LNCaP clone FGC (cell line): ENCODE results near the gene OXSR1.

Source experiments
- DNase-seq: peaks from one replicate; pipeline ENCODE4 v3.0.0-alpha.2; 2011; ENCODE audit warnings: low read depth
- H3K4me3 ChIP-seq: 2 replicates; pipeline ENCODE4 v1.5.1; 2011; ENCODE audit warnings: mild to moderate bottlenecking, low read depth, low read length, control low read depth
- TF ChIP-seq, protein P1 (sequence below): IDR thresholded peaks from 2 replicates; pipeline ENCODE4 v1.5.1; 2012; ENCODE audit warnings: mild to moderate bottlenecking; ENCODE audit not compliant: control insufficient read depth, insufficient read depth; ENCODE audit errors: extremely low read depth

The OXSR1 gene

DNA sequence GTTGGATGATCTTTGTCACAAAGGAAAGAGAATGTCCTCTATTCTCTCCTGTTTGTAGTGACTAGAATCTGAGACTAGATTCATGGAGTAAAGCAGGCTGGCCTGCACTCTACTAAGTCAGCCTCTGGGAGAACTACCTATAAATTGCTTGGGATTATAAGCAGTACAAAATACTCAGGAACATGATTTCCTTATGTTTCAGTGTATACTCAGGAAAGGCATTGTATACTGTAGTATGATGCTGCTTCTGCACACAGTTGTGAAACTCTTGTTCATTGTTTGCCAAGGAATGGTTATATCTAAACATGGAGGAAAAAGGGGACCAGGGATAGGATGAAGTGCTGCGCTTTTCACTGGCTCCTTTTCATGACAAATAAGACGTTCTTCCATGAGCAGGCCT is 49.2 kb downstream of the OXSR1 start:
- TF ChIP-seq, protein P1, sequence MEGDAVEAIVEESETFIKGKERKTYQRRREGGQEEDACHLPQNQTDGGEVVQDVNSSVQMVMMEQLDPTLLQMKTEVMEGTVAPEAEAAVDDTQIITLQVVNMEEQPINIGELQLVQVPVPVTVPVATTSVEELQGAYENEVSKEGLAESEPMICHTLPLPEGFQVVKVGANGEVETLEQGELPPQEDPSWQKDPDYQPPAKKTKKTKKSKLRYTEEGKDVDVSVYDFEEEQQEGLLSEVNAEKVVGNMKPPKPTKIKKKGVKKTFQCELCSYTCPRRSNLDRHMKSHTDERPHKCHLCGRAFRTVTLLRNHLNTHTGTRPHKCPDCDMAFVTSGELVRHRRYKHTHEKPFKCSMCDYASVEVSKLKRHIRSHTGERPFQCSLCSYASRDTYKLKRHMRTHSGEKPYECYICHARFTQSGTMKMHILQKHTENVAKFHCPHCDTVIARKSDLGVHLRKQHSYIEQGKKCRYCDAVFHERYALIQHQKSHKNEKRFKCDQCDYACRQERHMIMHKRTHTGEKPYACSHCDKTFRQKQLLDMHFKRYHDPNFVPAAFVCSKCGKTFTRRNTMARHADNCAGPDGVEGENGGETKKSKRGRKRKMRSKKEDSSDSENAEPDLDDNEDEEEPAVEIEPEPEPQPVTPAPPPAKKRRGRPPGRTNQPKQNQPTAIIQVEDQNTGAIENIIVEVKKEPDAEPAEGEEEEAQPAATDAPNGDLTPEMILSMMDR, result no peak
- no peak for DNase-seq
- no peak overlapping the region for H3K4me3 ChIP-seq

DNA sequence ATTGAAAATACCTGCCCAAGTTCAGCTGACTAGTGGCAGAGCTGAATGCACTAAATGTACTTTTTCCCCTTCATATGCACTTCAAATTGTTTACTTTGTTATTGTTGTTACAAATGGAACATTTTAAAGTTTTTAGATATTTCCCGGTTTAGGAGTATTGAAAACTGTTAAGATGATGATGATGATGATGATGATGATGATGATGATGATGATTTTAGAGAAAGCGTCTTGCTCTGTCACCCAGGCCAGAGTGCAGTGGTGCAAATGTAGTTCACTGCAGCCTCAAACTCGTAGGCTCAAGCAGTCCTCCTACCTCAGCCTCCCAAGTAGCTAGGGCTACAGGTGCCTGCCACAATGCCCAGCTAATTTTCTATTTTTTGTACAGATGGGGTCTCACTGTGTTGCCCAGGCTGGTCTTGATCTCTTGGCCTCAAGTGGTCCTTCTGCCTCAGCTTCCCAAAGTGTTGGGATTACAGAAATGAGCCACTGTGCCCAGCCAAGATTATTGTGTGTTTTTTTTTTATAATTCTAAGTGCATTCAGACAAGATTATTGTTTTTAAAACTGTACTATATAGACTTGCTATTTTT is 54.4 kb downstream of the OXSR1 start:
- no peak overlapping the region for H3K4me3 ChIP-seq
- DNase-seq, result no peak
- TF ChIP-seq, protein P1, result no peak

DNA sequence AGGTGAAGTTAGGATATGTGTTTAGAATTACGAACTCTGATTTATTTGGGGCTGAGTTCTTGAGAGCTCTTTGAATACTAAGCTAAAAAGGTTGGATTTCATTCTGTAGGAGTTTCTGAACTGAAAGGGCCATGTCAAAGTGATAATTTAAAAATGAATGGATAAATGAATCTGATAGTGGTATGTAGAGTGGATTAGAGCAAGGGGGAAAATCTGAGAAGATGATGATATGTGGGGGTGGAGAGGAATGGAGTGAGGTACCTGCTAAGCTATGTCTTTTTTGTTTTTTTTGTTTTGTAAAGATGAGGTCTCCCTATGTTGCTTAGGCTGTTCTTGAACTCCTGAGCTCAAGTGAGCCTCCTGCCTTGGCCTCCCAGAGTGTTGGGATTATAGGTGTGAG is 55.7 kb downstream of the OXSR1 start:
- DNase-seq, result no peak
- H3K4me3 ChIP-seq, result no peak overlapping the region
- TF ChIP-seq, protein P1, result no peak

DNA sequence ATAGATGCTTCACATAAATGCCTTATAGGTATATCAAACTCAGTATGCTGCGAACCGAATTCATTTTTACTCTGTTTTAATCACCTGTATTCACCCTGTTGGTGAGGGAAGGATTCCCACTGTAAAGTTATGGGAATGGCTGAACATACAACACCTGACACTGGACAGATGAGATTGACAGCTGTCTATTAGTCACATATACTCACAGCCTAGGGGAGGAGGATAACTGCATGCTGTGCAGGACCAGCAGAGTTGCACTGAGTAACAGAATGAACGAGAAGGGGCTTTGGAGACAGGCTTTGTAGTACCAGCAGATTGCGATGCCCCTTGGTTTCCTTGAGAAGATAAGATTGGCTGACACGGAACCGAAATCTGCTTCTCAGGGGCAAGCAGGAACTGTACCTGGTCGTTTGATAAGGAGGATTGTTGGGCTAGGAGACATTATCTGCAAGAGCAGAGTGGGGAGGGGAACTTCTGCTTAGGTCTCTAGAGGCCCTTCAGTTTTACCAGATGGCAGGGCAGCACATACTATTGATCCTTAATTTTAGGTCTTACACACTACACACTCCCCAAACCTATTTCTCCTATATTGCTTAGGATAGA is 56.8 kb downstream of the OXSR1 start:
- TF ChIP-seq, protein P1, result no peak
- no peak for DNase-seq
- H3K4me3 ChIP-seq, result no peak overlapping the region

DNA sequence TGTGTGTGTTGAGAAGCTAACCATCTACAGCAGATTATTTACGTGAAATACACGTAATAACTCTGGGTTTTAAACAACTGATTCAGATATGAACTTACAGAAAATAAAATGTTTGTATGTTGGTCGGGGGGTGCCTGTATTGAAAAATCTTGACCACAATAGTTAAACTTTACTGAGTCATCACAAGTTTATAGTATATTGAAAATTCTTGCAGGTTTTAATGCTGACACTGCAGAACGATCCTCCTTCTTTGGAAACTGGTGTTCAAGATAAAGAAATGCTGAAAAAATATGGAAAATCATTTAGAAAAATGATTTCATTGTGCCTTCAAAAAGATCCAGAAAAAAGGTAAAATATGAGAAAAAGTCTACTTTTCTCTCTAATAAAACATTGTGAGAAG is 59.0 kb downstream of the OXSR1 start:
- no peak overlapping the region for H3K4me3 ChIP-seq
- no peak for DNase-seq
- TF ChIP-seq, protein P1, result no peak

DNA sequence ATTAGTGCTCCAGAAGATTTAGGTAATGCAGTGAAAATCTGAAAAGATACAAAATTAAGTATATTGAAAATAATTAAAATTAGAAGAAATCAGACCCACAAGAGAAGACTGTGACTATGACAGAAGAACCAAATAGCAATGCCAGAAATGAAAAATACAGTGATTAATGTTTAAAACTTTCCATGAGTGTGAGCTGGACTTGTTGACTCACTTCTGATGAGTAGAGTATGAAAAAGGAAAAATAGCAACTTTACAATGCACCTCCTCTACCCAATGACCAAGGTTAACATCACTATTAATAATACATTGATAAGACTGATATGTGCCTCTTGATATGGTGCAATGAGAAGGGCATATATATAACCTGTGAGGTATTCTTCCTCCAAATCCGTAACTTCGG is 60.9 kb downstream of the OXSR1 start:
- TF ChIP-seq, protein P1, result no peak
- no peak overlapping the region for H3K4me3 ChIP-seq
- DNase-seq, result no peak

DNA sequence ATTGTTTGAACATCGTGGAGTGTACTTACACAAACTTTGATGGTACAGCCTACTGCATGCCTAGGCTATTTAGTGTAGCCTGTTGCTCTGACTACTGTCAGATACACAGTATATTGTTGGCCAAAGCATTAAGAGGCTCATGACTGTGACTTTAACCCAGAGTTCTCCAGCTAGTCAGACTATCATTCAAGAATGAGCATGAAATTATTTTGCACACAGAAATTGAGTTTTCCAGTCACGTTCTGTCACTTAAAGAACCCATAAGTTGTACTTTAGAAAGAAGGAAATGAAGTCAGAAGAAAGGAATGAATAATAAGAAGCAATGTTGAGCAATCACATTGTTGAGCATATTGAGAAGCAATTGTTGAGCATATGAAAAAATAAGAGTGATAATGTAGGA is 62.7 kb downstream of the OXSR1 start:
- DNase-seq, result no peak
- TF ChIP-seq, protein P1, result no peak
- H3K4me3 ChIP-seq, result no peak overlapping the region
